NB4 (cell line): ENCODE measurements around the gene NECAB2.

Experiments used
- DNase-seq: peaks from one replicate; pipeline ENCODE4 v3.0.0; 2010; ENCODE audit warnings: low read depth
- H3K4me3 ChIP-seq: one replicate; pipeline ENCODE4 v1.5.1; 2011; ENCODE audit warnings: mild to moderate bottlenecking, low read depth, low read length, moderate library complexity
- MYC ChIP-seq: IDR thresholded peaks from 2 replicates; pipeline ENCODE4 v1.6.1; 2011; ENCODE audit warnings: low read depth, low read length
- POLR2A ChIP-seq: IDR thresholded peaks from 2 replicates; pipeline ENCODE4 v1.6.1; 2011; ENCODE audit warnings: mild to moderate bottlenecking; ENCODE audit not compliant: insufficient read length; ENCODE audit errors: extremely low read depth
- TF ChIP-seq, protein P1 (sequence below): IDR thresholded peaks from one replicate; pipeline ENCODE4 v1.5.1; 2012; ENCODE audit warnings: low read depth, low read length
- TF ChIP-seq, protein P2 (sequence below): IDR thresholded peaks from 2 replicates; pipeline ENCODE4 v1.6.1; 2011; ENCODE audit warnings: low read depth, low read length

Gene NECAB2

DNA sequence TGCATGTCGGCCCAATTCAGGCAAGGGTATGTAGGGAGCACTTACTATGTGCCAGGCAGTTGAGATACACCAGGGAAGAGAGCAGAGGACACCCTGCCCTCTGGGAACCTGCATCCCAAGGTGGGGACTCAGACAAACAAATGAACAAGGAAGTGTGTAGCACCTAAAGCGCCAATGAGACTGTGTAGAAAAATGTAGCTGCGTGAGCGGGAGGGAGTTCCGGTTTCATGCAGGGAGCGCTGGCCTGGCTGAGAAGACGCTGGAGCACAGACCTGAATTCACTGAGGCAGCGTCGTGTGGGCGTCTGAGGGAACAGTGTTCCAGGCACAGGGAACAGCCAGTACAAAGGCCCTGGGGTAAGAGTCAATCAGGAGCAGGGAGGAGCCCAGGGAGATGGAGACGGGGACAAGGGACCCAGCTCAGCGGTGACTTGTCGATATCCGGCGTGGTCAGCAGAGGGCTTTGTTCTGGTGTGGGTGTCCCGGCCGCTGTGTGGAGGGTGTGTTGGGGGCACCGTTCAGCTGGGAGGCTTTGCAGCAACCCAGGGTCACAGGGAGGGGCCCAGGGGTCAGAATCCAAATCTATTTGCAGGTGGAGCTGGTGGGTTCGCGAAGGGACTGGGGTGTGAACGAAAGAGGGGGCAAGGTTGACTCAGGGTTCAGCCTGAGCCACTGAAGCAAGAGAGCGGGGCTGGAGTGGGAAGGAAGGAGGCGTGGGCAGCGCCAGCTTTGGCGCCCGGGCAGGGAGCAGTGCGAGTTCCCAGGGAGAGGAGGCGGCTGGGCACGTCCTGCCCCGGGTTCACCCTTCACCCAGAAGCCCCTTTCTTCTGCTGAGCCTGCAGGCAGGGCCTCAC is 32.8 kb upstream of the NECAB2 start:
- no peak for TF ChIP-seq MYC
- TF ChIP-seq, protein P1, sequence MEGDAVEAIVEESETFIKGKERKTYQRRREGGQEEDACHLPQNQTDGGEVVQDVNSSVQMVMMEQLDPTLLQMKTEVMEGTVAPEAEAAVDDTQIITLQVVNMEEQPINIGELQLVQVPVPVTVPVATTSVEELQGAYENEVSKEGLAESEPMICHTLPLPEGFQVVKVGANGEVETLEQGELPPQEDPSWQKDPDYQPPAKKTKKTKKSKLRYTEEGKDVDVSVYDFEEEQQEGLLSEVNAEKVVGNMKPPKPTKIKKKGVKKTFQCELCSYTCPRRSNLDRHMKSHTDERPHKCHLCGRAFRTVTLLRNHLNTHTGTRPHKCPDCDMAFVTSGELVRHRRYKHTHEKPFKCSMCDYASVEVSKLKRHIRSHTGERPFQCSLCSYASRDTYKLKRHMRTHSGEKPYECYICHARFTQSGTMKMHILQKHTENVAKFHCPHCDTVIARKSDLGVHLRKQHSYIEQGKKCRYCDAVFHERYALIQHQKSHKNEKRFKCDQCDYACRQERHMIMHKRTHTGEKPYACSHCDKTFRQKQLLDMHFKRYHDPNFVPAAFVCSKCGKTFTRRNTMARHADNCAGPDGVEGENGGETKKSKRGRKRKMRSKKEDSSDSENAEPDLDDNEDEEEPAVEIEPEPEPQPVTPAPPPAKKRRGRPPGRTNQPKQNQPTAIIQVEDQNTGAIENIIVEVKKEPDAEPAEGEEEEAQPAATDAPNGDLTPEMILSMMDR = no peak
- TF ChIP-seq POLR2A = no peak
- TF ChIP-seq, protein P2, sequence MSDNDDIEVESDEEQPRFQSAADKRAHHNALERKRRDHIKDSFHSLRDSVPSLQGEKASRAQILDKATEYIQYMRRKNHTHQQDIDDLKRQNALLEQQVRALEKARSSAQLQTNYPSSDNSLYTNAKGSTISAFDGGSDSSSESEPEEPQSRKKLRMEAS = no peak
- no peak overlapping the region for H3K4me3 ChIP-seq
- no peak for DNase-seq

DNA sequence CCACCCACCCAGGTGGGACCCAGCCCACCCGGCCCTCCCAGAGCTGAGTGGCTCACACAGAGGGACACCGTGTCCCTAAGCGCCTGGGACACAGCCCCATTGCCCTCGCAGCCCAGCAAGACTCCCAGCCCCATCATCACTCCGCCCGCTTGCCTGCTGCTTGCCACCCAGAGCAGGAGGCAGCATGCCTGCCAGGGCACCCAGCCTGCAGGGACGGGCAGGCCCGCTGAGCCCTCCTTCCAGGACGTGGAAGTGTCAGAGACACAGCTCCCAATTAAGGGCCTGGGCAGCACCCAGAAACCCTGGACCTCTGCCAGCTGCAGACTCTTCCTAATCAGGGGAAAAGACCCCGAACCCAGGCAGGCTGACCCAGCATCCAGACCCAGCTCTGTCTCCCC is 32.2 kb upstream of the NECAB2 start:
- TF ChIP-seq, protein P2 = no peak
- TF ChIP-seq, protein P1 = no peak
- TF ChIP-seq MYC = no peak
- TF ChIP-seq POLR2A = no peak
- no peak for DNase-seq

DNA sequence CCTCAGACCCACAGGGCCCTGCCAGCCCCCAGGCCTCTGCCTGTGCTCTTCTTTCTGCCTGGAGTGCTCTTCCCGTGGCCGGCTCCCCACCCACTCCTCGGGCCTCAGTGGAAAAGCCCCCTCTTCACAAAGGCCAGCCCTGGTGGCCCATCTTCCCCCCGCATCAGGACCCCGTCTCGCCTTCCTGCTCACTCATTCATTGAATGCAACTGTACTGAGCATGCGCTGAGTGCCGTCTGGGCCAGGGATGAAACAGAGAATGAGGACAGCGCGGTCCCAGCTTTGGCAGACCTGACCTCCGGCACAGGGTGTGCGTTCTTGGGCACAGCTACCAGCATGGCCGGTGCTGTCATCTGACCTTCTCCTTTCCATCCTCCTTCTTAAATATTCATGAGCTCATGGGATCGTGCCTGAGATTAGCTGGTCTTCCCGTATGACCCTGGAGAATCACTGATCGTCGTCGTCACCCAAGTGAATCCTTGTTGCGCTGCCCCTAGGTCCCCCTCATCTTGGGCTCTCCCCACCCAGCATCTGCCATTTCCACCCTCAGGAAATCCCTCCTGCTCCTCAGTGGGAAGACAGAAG is 31.4 kb upstream of the NECAB2 start:
- DNase-seq = no peak
- H3K4me3 ChIP-seq = no peak overlapping the region
- TF ChIP-seq MYC (no peak), POLR2A (no peak)
- TF ChIP-seq, protein P1 = no peak
- TF ChIP-seq, protein P2 = no peak

More for the DNA sequence above, 32.2 kb upstream of the NECAB2 start:
- no peak overlapping the region for H3K4me3 ChIP-seq

DNA sequence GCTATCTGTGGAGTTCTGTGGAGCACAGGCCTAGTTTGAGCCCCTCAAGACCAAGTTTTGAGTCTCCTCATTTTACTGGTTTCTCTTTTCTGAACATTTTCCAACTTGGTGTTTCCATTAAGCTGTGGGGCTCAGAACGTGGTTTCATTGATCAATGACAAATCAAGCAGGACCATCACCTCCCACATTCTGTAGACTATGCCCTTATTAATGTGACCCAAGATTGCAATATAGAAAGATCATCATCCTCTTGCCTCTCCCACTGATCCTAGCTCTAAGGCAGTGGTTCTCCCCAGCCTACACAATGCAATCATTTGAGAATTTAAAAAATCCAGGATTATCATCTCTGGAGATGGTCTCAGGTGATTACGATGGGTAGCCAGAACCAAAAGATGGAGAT is 30.8 kb upstream of the NECAB2 start:
- TF ChIP-seq, protein P1 = no peak
- TF ChIP-seq MYC (no peak), POLR2A (no peak)
- TF ChIP-seq, protein P2 = no peak
- H3K4me3 ChIP-seq = no peak overlapping the region
- no peak for DNase-seq

DNA sequence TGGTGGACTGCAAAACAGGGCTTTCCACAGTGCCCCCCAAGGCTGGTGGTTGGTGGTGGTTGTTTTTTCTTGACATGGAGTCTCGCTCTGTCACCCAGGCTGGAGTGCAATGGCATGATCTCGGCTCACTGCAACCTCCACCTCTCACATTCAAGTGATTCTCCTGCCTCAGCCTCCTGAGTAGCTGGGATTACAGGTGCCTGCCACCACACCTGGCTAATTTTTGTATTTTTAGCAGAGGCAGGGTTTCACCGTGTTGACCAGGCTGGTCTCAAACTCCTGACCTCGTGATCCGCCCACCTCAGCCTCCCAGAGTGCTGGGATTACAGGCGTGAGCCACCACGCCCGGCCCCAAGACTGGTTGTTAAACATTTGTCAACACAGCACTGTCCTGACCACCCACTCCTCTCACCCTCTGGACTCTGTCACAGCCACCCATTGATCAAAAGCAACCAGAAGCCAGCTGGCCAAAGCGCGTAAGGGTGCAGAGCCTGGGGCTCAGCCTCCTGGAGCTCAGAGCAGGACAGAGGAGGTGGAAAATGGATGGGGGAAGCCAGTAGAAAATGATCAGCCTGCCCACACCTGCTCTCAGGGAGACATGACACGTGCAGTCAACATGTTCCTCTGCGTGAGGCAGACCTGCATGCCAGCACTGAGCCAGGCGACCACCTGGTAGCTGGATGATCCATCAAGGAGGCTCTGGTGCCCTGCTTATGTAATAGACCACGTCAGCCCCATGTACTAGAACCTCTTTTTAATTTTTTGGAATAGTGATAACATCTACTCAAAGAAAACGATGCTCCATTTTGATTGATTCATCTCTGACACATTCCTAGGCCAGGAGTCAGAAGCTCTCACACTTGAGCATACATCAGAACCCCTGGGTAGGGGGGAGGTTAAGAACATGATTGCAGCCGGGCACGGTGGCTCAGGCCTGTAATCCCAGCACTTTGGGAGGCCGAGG is 29.8 kb upstream of the NECAB2 start:
- TF ChIP-seq, protein P2 = no peak
- TF ChIP-seq MYC = no peak
- no peak for TF ChIP-seq POLR2A
- TF ChIP-seq, protein P1 = no peak
- DNase-seq = no peak
- no peak overlapping the region for H3K4me3 ChIP-seq
